Muscle layer of colon (tissue), 2 donors: ENCODE results near the gene SEMA3A.
"Not testable (repeated sequence)": the region's sequence is repeated elsewhere in the genome, so short reads cannot be mapped to it uniquely, and the experiment has no call there.

ENCODE experiments used
- H3K27ac ChIP-seq: one replicate; pipeline ENCODE4 v1.7.0; 2013; ENCODE audit warnings: low read depth, mild to moderate bottlenecking, low read length, moderate library complexity
- H3K27me3 ChIP-seq, 2 donors: one replicate each; pipeline ENCODE4 v1.7.0; 2013; ENCODE audit warnings: low read length in 2 of 2, mild to moderate bottlenecking in 2 of 2; ENCODE audit not compliant: insufficient read depth in 2 of 2, control insufficient read depth in 1 of 2
- H3K36me3 ChIP-seq: one replicate; pipeline ENCODE4 v1.7.0; 2013; ENCODE audit warnings: mild to moderate bottlenecking, low read length; ENCODE audit not compliant: insufficient read depth
- H3K4me1 ChIP-seq: one replicate; pipeline ENCODE4 v1.7.0; 2013; ENCODE audit warnings: mild to moderate bottlenecking, low read length; ENCODE audit not compliant: insufficient read depth
- H3K4me3 ChIP-seq, 2 donors: one replicate each; pipeline ENCODE4 v1.7.0; 2013; ENCODE audit warnings: low read length in 2 of 2, low read depth in 1 of 2, mild to moderate bottlenecking in 1 of 2, moderate library complexity in 1 of 2
- H3K9ac ChIP-seq: one replicate; pipeline ENCODE4 v1.7.0; 2013; ENCODE audit warnings: low read length
- H3K9me3 ChIP-seq: one replicate; pipeline ENCODE4 v1.7.0; 2013; ENCODE audit warnings: mild to moderate bottlenecking, low read length
- donor health status: abdominal sarcoma.
- donor health status: Adenocarcinoma of cecum.

SEMA3A gene

DNA sequence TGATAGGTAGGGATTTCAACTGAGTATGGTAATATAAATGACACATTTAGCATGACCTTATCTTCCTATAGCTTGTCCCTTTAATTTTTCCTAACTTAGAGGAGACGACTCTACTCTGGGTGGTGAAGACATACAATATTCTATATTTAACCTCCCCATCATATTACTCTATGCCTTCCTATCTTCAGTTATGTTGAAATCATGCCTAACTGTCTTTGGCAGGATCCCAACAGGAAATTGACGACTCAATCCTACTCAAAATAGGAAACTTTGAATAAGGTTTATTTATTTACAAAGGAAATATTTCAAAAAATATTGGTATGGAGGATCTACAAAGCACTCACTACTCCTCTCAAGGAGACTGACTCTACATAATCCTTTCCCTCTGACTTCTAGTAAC lies 24.1 kb upstream of the SEMA3A start:
- no peaks in the 10 kb centered on the region for H3K36me3 ChIP-seq
- H3K4me3 ChIP-seq, result no peak overlapping the region
- no peak overlapping the region for H3K9ac ChIP-seq
- no peaks in the 10 kb centered on the region for H3K4me1 ChIP-seq
- no peaks in the 10 kb centered on the region for H3K9me3 ChIP-seq
- no peaks in the 10 kb centered on the region for H3K27me3 ChIP-seq
- no peak overlapping the region for H3K27ac ChIP-seq

DNA sequence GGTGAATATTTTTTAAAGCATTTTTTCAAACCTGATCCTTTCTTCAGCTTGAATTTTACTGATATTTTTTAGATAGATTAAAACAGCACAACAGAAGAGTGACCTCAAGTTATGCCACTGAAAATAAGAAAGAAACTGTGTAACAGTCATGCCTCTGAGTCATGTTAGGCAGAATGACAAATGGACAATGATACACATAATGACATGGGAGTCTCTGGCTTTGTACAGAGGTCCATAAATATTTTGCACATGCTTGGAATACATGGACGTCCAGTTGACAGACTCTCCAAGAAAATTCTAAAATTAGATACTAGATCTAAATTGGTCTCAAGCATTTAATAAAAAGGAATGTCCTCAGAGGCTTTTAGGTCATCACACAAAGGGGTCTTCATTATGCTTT lies 21.9 kb upstream of the SEMA3A start:
- H3K27ac ChIP-seq, result no peak overlapping the region
- H3K4me3 ChIP-seq, result no peak overlapping the region
- no peak overlapping the region for H3K9ac ChIP-seq
- no peaks in the 10 kb centered on the region for H3K36me3 ChIP-seq
- no peaks in the 10 kb centered on the region for H3K4me1 ChIP-seq
- H3K9me3 ChIP-seq, result no peaks in the 10 kb centered on the region
- no peaks in the 10 kb centered on the region for H3K27me3 ChIP-seq

DNA sequence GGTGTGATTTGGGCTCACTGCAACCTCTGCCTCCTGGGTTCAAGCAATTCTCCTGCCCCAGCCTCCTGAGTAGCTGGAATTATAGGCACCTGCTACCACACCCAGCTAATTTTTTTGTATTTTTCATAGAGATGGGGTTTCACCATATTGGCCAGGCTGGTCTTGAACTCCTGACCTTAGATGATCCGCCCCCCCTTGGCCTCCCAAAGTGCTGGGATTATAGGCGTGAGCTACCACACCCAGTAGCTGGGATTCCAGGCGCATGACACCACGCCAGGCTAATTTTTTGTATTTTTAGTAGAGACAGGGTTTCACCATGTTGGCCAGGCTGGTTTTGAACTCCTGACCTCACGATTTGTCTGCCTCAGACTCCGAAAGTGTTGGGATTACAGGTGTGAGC lies 20.2 kb upstream of the SEMA3A start:
- H3K4me3 ChIP-seq, H3K9me3 ChIP-seq, H3K36me3 ChIP-seq, H3K9ac ChIP-seq, H3K27ac ChIP-seq, H3K4me1 ChIP-seq, H3K27me3 ChIP-seq: not testable (repeated sequence)

DNA sequence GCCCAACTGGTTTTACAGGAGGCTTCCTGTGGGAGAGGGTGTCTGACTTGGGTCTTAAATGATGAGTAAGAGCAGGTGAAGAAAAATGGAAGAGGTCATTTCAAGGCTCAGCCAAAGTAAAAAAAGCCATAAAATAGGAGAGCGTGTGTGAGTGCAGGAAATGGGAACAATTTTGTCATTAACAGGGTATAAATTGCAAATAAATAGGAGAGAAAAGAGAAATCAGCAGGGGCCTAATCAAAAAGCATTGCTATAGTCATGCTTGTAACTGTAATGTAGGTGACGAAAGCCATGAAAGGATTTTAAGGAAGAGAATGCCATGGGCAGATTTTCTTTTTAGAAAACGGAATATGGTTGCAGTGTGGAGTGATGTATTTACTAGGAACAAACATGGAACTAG lies 15.7 kb upstream of the SEMA3A start:
- no peak overlapping the region for H3K9ac ChIP-seq
- H3K4me3 ChIP-seq, result no peak overlapping the region
- no peaks in the 10 kb centered on the region for H3K36me3 ChIP-seq
- no peaks in the 10 kb centered on the region for H3K9me3 ChIP-seq
- H3K27ac ChIP-seq, result no peak overlapping the region
- no peaks in the 10 kb centered on the region for H3K4me1 ChIP-seq
- no peaks in the 10 kb centered on the region for H3K27me3 ChIP-seq

DNA sequence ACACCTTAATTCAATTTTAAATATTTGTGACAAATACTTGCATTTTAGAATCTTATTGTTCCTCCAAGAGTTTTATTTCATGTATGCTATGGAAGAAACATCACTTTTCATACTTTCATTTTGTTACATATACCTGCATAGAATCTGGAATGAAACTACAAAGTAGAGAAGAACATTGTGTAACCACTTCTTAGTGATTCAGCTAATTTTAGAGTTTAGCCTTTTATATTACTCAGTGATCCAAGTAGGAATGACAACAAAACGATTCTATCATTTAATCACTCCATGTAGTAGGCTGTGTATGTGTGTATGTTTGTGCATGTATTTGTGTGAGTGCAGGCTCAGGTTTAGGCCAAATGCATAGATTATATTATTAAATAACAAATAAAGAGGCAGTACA lies 14.4 kb upstream of the SEMA3A start:
- no peaks in the 10 kb centered on the region for H3K9me3 ChIP-seq
- no peak overlapping the region for H3K4me3 ChIP-seq
- no peaks in the 10 kb centered on the region for H3K27me3 ChIP-seq
- H3K27ac ChIP-seq, result no peak overlapping the region
- H3K9ac ChIP-seq, result no peak overlapping the region
- H3K36me3 ChIP-seq, result no peaks in the 10 kb centered on the region
- H3K4me1 ChIP-seq, result no peaks in the 10 kb centered on the region

DNA sequence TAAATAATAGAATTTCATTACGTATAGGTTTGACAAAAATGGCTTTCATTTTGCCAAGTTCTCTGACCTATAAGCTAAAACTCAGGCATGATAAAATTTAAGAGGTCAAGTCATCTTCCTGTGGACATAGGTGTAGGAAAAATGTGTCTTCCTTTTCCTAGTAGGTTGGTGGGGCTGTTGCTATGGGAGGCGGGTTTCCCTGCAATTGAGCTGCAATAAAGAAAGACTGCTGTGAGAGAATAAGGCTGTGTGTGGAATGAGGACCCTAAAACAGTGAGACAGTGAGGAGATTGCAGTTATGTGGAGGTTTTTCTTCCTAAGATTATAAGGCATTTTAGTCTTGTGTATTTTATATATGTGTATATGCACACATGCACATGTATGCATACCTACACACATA lies 13.0 kb upstream of the SEMA3A start:
- Histone ChIP-seq H3K36me3 (no peaks in the 10 kb centered on the region), H3K27ac (no peak overlapping the region), H3K27me3 (no peaks in the 10 kb centered on the region), H3K4me3 (no peak overlapping the region), H3K9me3 (no peaks in the 10 kb centered on the region), H3K4me1 (no peaks in the 10 kb centered on the region), H3K9ac (no peak overlapping the region)

DNA sequence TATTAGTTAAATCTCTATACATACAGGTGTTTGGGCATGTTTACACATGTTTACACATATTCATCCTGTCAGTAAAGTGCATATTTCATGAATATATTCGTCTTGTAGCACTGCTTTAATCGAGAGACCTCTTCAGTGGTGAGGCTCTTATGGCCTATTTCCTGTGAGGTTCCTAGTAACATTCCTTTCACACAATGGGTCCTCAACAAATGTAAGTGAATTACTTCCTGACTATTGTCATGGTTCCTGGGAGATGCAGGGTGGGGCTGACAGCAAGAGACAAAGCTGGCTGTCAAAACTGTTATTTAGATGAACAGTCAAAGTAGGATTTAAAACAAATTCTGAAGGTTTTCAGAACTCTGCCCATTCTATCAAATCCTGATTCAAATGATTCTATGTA lies 12.4 kb upstream of the SEMA3A start:
- Histone ChIP-seq H3K27me3 (no peaks in the 10 kb centered on the region), H3K9me3 (no peaks in the 10 kb centered on the region), H3K36me3 (no peaks in the 10 kb centered on the region), H3K9ac (no peak overlapping the region), H3K4me1 (no peaks in the 10 kb centered on the region), H3K4me3 (no peak overlapping the region), H3K27ac (no peak overlapping the region)

DNA sequence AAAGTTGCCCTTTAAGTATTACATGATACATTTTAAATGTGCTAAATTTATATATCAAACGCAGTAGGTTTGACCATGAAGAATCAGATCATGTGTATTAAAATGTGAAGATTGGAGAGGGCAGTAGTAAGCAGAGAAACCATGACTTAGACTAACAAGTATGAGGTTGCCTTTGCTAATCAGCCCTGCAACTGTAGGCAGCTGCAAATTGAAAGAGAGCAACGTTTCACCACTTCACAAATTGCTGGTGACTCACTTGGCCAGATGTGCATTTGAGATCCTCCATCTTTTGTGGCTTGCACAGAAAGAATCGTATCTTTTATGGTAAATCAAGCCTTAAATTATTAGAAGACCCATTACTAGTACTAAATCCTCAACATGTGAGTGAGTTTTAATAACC lies 10.1 kb upstream of the SEMA3A start:
- H3K9ac ChIP-seq, result no peak overlapping the region
- H3K4me1 ChIP-seq, result no peaks in the 10 kb centered on the region
- no peak overlapping the region for H3K27ac ChIP-seq
- no peaks in the 10 kb centered on the region for H3K9me3 ChIP-seq
- no peaks in the 10 kb centered on the region for H3K27me3 ChIP-seq
- H3K36me3 ChIP-seq, result no peaks in the 10 kb centered on the region
- H3K4me3 ChIP-seq, result no peak overlapping the region

DNA sequence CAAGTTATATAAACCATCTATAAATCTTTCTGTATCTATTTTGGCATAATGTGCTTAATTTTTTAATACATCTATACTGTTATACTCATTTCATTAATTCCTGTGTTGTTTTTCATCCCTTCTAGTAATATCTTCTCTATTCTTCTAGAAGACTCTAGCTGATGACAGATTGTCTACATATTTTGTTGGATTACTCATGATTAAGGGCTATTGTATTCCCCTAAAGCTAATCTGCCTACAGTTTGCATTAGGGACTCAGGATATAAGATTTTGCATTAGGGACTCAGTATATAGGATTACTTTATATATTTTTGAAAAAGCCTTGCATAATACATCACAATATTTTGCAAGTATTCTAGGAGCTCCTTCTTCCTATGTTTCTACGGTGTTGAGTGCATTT lies 8.3 kb upstream of the SEMA3A start:
- Histone ChIP-seq H3K27me3 (no peaks in the 10 kb centered on the region), H3K36me3 (no peaks in the 10 kb centered on the region), H3K4me3 (no peak overlapping the region), H3K27ac (no peak overlapping the region), H3K4me1 (no peaks in the 10 kb centered on the region), H3K9ac (no peak overlapping the region), H3K9me3 (no peaks in the 10 kb centered on the region)

DNA sequence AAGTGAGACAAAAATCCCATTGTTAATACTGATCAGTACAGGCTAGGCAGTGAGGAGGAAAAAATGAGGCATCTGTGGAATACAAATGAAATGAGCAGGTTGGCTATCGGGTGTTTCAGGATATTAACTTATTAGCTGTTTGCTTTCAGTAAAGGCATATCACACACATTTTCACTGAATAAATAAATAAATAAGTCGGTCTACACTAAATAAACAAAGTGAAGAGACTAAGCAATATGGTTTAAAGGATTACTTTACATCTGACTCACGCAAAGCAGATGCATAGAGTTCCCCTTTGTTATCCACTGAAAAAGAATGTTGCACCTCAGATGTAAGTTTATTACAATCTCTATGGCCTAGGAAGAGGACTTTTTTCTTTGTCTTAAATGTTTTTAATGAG lies 6.3 kb upstream of the SEMA3A start:
- Histone ChIP-seq H3K27me3 (no peaks in the 10 kb centered on the region), H3K9ac (no peak overlapping the region), H3K9me3 (no peaks in the 10 kb centered on the region), H3K4me1 (no peaks in the 10 kb centered on the region), H3K27ac (no peak overlapping the region), H3K36me3 (no peaks in the 10 kb centered on the region), H3K4me3 (no peak overlapping the region)

DNA sequence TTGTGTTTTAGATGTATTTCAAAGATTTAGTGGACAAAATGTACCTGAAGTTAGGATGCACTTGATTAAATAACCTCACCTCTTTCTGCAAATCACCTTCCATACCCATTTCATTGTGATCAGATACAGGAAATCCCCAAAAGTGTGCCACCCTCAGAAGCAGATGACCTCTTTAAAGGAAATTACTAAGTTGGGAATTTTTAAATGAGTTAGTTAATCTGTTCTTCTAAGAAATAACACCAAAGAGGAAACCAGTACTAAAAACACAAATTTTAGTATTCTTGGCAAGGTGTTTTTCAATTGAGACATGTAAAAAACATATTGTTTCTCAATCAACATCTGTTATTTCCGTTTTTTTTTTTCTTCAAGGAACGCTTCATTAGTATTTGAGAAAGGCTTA lies 4.6 kb upstream of the SEMA3A start:
- H3K9ac ChIP-seq, result no peak overlapping the region
- H3K36me3 ChIP-seq, result no peaks in the 10 kb centered on the region
- H3K27ac ChIP-seq, result no peak overlapping the region
- no peaks in the 10 kb centered on the region for H3K27me3 ChIP-seq
- no peak overlapping the region for H3K4me3 ChIP-seq
- H3K9me3 ChIP-seq, result no peaks in the 10 kb centered on the region
- no peaks in the 10 kb centered on the region for H3K4me1 ChIP-seq

DNA sequence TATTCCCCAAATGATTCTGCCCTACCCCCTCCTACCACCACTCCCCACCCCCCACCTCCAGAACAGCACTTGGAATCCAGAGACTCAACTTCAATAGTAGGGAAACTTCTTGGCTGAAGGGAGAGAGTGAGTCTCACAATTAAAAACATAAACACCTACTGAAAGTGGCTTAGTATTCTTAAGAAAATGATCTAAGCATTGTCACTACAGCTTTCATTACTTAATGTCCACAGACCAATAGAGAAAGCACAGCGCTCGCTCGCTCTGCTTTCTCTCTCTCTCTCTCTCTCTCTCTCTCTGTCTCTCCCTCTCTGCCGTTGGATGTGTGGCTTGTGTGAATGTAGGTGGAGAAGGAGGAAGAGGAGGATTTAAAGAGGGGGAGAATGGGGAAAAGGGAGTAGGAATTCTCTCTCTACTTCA lies 1.5 kb upstream of the SEMA3A start:
- Histone ChIP-seq H3K9ac (peak overlapping the region; percentile 75), H3K4me1 (no peaks in the 10 kb centered on the region), H3K27ac (peak overlapping the region; percentile 59), H3K36me3 (no peaks in the 10 kb centered on the region), H3K4me3 (peak overlapping the region; percentile 49 to 79), H3K9me3 (no peaks in the 10 kb centered on the region), H3K27me3 (no peaks in the 10 kb centered on the region)
